CD14-positive monocyte (primary cell): ENCODE results near the gene ZFP36L2. TPM values are rescaled to one million over a fixed set of nuclear protein-coding genes. Genes with fewer than 3 reads are reported as not detected.
A peak's percentile ranks its signal among the peaks of the same experiment; 100 is the strongest.

Experiments
- DNase-seq, 3 donors: peaks; one replicate each; pipeline ENCODE4 v3.0.0-alpha.2; 2011 to 2022
- H2AFZ ChIP-seq: 2 replicates; pipeline ENCODE4 v1.6.0; 2012; ENCODE audit warnings: mild to moderate bottlenecking, low read depth, low read length, inconsistent platforms; ENCODE audit not compliant: insufficient read depth, poor library complexity, severe bottlenecking
- H3K27ac ChIP-seq, 2 donors: 1 replicate in 1 of 2; 2 replicates in 1 of 2; pipeline ENCODE4 v1.5.1; 2012 to 2013; ENCODE audit warnings: low read length in 2 of 2, control low read depth in 1 of 2, inconsistent platforms in 1 of 2, low read depth in 1 of 2, mild to moderate bottlenecking in 1 of 2
- H3K27me3 ChIP-seq, 2 donors: one replicate each; pipeline versions ENCODE4 v1.6.0 to v1.6.1; 2011 to 2013; ENCODE audit warnings: low read length in 2 of 2; ENCODE audit not compliant: control insufficient read depth in 2 of 2, insufficient read depth in 2 of 2
- H3K36me3 ChIP-seq, 2 donors: replicated peaks in 1 of 2; 1 replicate in 1 of 2; 2 replicates in 1 of 2; pipeline versions ENCODE4 v1.5.1 to v1.6.1; 2012 to 2013; ENCODE audit warnings: low read length in 2 of 2, control low read depth in 1 of 2, inconsistent platforms in 1 of 2, mild to moderate bottlenecking in 1 of 2; ENCODE audit not compliant: insufficient read depth in 2 of 2, control insufficient read depth in 1 of 2
- H3K4me1 ChIP-seq, 2 donors: 1 replicate in 1 of 2; 2 replicates in 1 of 2; pipeline versions ENCODE4 v1.5.1 to v1.6.1; 2012 to 2013; ENCODE audit warnings: low read length in 2 of 2, control low read depth in 1 of 2, inconsistent platforms in 1 of 2, mild to moderate bottlenecking in 1 of 2, moderate library complexity in 1 of 2; ENCODE audit not compliant: insufficient read depth in 2 of 2, control insufficient read depth in 1 of 2
- H3K4me2 ChIP-seq: replicated peaks from 2 replicates; pipeline ENCODE3; 2012; ENCODE audit warnings: low read length, moderate library complexity, mild to moderate bottlenecking; ENCODE audit not compliant: poor library complexity, severe bottlenecking; ENCODE audit errors: extremely low read depth
- H3K4me3 ChIP-seq, 3 experiments: fragments of 200-600 bp in 1 of 3; sonication (generic) in 1 of 3; replicated peaks in 1 of 3; 1 replicate in 2 of 3; 2 replicates in 1 of 3; pipeline ENCODE4 v1.5.1; 2011 to 2013; ENCODE audit warnings: low read length in 3 of 3, mild to moderate bottlenecking in 3 of 3, control low read depth in 2 of 3, low read depth in 2 of 3, inconsistent platforms in 1 of 3, moderate library complexity in 1 of 3
- H3K79me2 ChIP-seq: 2 replicates; pipeline ENCODE4 v1.6.0; 2012; ENCODE audit warnings: mild to moderate bottlenecking, control low read depth, inconsistent platforms, low read length, moderate library complexity; ENCODE audit not compliant: insufficient read depth
- H3K9ac ChIP-seq: 2 replicates; pipeline ENCODE4 v1.6.0; 2017; ENCODE audit warnings: low read length, mild to moderate bottlenecking; ENCODE audit not compliant: insufficient read depth, poor library complexity, severe bottlenecking
- H3K9me3 ChIP-seq, 2 donors: replicated peaks in 1 of 2; 1 replicate in 1 of 2; 2 replicates in 1 of 2; pipeline versions ENCODE4 v1.5.1 to v1.6.1; 2012 to 2013; ENCODE audit warnings: low read length in 2 of 2, control low read depth in 1 of 2; ENCODE audit not compliant: control insufficient read depth in 1 of 2, insufficient read depth in 1 of 2
- H4K20me1 ChIP-seq: 2 replicates; pipeline ENCODE4 v1.6.0; 2012; ENCODE audit warnings: mild to moderate bottlenecking, low read length, control low read depth, moderate library complexity; ENCODE audit not compliant: insufficient read depth
- H3K27ac Mint-ChIP-seq, 7 donors: one replicate each; pipeline ENCODE4 v1.8.0; 2020; ENCODE audit warnings: mild to moderate bottlenecking in 7 of 7, mixed read lengths in 7 of 7, moderate library complexity in 6 of 7, inconsistent platforms in 2 of 7
- H3K27me3 Mint-ChIP-seq, 3 donors: one replicate each; pipeline ENCODE4 v1.8.0; 2021 to 2022; ENCODE audit warnings: low read depth in 3 of 3, mild to moderate bottlenecking in 3 of 3, mixed read lengths in 3 of 3, moderate library complexity in 3 of 3, inconsistent platforms in 1 of 3
- H3K36me3 Mint-ChIP-seq, 2 donors: one replicate each; pipeline ENCODE4 v1.8.0; 2020; ENCODE audit warnings: mixed read lengths in 2 of 2, inconsistent platforms in 1 of 2, mild to moderate bottlenecking in 1 of 2
- H3K4me1 Mint-ChIP-seq: one replicate; pipeline ENCODE4 v1.8.0; 2020; ENCODE audit warnings: mild to moderate bottlenecking, mixed read lengths
- H3K4me3 Mint-ChIP-seq, 2 donors: one replicate each; pipeline ENCODE4 v1.8.0; 2020; ENCODE audit warnings: mild to moderate bottlenecking in 2 of 2, mixed read lengths in 2 of 2, moderate library complexity in 1 of 2
- H3K9me3 Mint-ChIP-seq, 7 donors: one replicate each; pipeline ENCODE4 v1.8.0; 2020 to 2022; ENCODE audit warnings: mixed read lengths in 7 of 7, mild to moderate bottlenecking in 6 of 7, moderate library complexity in 6 of 7, inconsistent platforms in 2 of 7
- CTCF ChIP-seq: fragments of 200-600 bp; IDR thresholded peaks from one replicate; pipeline ENCODE4 v1.8.0; 2022; ENCODE audit warnings: antibody characterized with exemption, mild to moderate bottlenecking
- WGBS: methylation state at CpG from one replicate; pipeline ENCODE4 v1.1.5; 2013; ENCODE audit warnings: missing lambda C conversion rate; ENCODE audit not compliant: insufficient coverage; 5-methylcytosine and 5-hydroxymethylcytosine counted together
- intact Hi-C, 2 donors: fragments of 100-400 bp; cut with micrococcal nuclease; formaldehyde crosslinking; loops; one replicate each; pipeline versions ENCODE4 v1.15.0 to v1.15.1; 2023
- polyA plus RNA-seq, 3 donors: library from polyadenylated mRNA; depleted of rRNA in 1 of 3; unstranded in 2 of 3; stranded (reverse) in 1 of 3; fragments of 300-500 nt in 2 of 3; fragments of >200 nt in 1 of 3; fragmentation: Illumina TruSeq in 2 of 3; gene quantifications; 1 replicate in 2 of 3; 2 replicates in 1 of 3; pipeline ENCODE4 v1.2.3, GENCODE V29; 2012 to 2021

ZFP36L2 gene
- polyA plus RNA-seq, 3 donors, result 84.4 to 150 (median 88.3) TPM

- Histone ChIP-seq H3K9me3 (no peaks in the 10 kb centered on the region), H2AFZ (no peak overlapping the region), H3K27me3 (no peaks in the 10 kb centered on the region), H3K79me2 (no peaks in the 10 kb centered on the region), H3K36me3 (no peaks in the 10 kb centered on the region), H3K4me2 (no peak overlapping the region), H4K20me1 (no peaks in the 10 kb centered on the region), H3K4me3 (no peak overlapping the region), H3K9ac (no peak overlapping the region), H3K4me1 (peaks cover 23 to 39% of the 10 kb centered on the region in 2 donors), H3K27ac (no peak overlapping the region)
- Mint-ChIP-seq H3K36me3 (peaks cover 0 to 3% of the 10 kb centered on the region in 2 donors), H3K4me1 (peaks cover 43% of the 10 kb centered on the region), H3K4me3 (no peak overlapping the region), H3K27ac (no peak overlapping the region), H3K27me3 (peaks cover 1 to 2% (median 2%) of the 10 kb centered on the region in 3 donors), H3K9me3 (no peaks in the 10 kb centered on the region)
- 80% methylated on average over 1 of the region's 2 CpGs for WGBS
- no peak for DNase-seq
- intact Hi-C loops, result no loop called here
- no peak for TF ChIP-seq CTCF
Measured at GRCh38 chr2:43202289-43202688, 24.1 kb downstream of the ZFP36L2 start.

GRCh38 chr2:43201497-43201896 is 24.9 kb downstream of the ZFP36L2 start:
- no peak for TF ChIP-seq CTCF
- H3K27me3 Mint-ChIP-seq, result peaks cover 0 to 2% (median 1%) of the 10 kb centered on the region in 3 donors
- peaks cover 1 to 3% of the 10 kb centered on the region in 2 donors for H3K36me3 Mint-ChIP-seq

More at GRCh38 chr2:43201497-43201896, 24.9 kb downstream of the ZFP36L2 start:
- H3K79me2 ChIP-seq, result no peaks in the 10 kb centered on the region
- intact Hi-C loops, result no loop called here
- no peak overlapping the region for H3K4me3 ChIP-seq
- H2AFZ ChIP-seq, result peak overlapping the region; percentile 53
- DNase-seq, result no peak
- H3K4me3 Mint-ChIP-seq, result no peak overlapping the region
- H3K9me3 ChIP-seq, result no peaks in the 10 kb centered on the region
- H3K27me3 ChIP-seq, result no peaks in the 10 kb centered on the region
- no peak overlapping the region for H3K9ac ChIP-seq
- H3K9me3 Mint-ChIP-seq, result no peaks in the 10 kb centered on the region
- H3K4me1 ChIP-seq, result peaks cover 30 to 44% of the 10 kb centered on the region in 2 donors
- no peaks in the 10 kb centered on the region for H3K36me3 ChIP-seq
- no peaks in the 10 kb centered on the region for H4K20me1 ChIP-seq
- 0% methylated on average over 2 of the region's 4 CpGs for WGBS
- peak overlapping the region in 2 of 7 donors; percentile 56 to 74 for H3K27ac Mint-ChIP-seq
- H3K27ac ChIP-seq, result no peak overlapping the region
- no peak overlapping the region for H3K4me2 ChIP-seq
- peaks cover 49% of the 10 kb centered on the region for H3K4me1 Mint-ChIP-seq
